ENCODE measurements around the gene POLR1A.
"Not testable (repeated sequence)": the region's sequence is repeated elsewhere in the genome, so short reads cannot be mapped to it uniquely, and the experiment has no call there.

POLR1A gene

DNA sequence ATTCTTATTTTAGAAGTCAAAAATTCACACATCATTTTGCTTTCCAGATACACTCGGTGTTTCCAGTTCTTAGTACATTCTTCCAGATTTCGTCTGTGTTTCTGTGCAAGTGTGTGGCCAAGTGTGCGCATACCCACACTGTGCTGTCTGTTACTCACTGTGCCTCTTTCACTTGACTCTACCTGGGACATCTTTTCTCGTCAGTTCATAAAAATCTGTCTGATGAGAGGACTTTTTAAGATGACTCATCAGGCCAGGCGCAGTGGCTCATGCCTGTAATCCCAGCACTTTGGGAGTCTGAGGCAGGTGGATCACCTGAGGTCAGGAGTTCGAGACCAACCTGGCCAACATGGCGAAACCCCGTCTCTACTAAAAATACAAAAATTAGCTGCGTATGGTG lies 113.6 kb downstream of the POLR1A start:
- not testable (repeated sequence) for H3K4me3 ChIP-seq (ENCODE audit: low read depth, low read length); DNase-seq (ENCODE audit: low read depth)

DNA sequence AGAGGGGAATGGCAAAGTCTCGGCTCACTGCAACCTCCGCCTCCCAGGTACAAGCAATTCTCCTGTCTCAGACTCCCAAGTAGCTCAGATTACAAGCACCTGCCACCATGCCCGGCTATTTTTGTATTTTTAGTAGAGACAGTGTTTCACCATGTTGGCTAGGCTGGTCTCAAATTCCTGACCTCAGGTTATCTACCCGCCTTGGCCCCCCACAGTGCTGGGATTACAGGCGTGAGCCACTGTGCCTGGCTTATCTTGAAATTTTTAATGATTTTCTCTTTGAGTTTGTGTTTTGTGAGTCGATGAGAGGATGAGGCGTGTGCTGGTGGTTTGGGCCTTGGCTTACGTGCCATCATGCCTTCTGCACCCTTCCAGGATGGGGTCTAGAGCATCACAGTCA lies 115.6 kb downstream of the POLR1A start:
- DNase-seq (ENCODE audit: low read depth) = no peak
- H3K4me3 ChIP-seq (ENCODE audit: low read depth, low read length) = no peak overlapping the region

DNA sequence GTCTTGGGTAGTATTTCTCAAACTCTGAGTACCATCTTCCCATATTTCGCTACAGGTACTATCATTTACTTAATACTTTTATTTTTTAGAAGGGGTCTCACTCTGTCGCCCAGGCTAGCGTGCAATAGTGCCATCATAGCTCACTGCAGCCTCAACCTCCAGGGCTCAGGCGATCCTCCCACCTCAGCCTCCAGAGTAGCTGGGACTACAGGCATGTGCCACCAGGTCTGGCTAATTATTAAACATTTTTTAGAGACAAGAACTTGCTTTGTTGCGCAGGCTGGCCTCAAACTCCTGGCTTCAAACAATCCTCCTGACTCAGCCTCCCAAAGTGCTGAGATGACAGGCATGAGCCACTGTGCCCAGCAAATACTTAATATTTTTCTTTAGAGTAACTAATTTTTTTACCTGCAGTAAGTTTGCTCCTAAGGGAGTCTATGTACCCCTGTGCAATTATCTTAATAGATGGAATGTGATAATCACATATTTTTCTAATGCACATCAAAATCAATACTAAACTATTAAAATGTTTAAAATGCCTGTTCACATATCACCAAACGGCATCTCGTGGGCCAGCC lies 116.3 kb downstream of the POLR1A start:
- no peak overlapping the region for H3K4me3 ChIP-seq (ENCODE audit: low read depth, low read length)
- no peak for DNase-seq (ENCODE audit: low read depth)

DNA sequence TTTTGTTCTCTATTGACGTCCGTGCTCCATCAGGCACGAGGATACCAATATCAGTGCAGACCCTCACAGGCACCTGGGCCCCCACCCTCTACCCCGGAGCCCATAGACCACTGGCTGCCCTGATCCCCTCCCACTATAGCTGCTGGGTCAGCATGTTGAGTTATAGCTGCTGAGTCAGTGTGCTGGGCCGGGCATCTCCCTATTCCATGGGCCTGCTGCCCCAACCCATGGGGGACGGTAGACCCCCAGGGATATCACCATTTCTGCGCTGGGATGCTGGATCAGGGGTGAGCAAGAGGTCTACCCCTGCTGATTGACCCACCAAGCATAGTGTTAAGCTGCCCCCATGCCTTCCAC lies 116.8 kb downstream of the POLR1A start:
- no peak overlapping the region for H3K4me3 ChIP-seq (ENCODE audit: low read depth, low read length)
- DNase-seq (ENCODE audit: low read depth) = no peak

DNA sequence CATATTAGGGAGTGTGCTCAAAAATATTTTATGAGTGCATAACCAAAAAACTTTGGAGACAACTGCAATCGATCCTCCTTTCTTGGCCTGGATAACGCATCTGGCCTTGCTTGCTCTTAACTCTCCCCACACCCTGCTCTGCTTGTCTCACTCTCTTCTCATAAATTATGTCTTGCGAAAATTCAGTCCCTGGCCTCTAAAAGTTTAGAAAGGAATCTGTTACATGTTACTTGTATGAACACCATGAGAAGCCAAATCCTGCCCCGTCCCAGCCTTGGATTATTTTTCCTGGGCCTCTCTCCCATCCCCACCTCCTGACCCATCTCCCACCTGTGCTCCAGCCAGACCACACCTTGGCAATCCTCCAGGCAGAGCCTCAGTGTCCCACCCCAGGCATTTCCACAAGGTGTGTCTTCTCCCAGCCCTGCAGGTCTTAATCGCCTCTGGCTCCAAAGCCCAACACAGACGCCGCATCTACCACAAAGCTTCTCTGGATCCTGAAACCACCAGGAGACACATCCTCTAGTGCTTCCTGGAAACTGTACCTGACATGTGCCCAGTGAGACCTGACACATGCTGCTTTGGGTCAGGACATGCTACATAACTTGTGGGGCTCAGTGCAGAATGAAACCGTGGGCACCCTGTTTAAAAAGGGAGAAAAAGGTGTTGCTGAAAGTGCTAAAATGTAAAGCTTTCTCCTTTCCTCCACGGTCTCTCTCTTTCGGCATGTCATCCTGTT lies 117.3 kb downstream of the POLR1A start:
- H3K4me3 ChIP-seq (ENCODE audit: low read depth, low read length) = no peak overlapping the region
- DNase-seq (ENCODE audit: low read depth) = no peak

DNA sequence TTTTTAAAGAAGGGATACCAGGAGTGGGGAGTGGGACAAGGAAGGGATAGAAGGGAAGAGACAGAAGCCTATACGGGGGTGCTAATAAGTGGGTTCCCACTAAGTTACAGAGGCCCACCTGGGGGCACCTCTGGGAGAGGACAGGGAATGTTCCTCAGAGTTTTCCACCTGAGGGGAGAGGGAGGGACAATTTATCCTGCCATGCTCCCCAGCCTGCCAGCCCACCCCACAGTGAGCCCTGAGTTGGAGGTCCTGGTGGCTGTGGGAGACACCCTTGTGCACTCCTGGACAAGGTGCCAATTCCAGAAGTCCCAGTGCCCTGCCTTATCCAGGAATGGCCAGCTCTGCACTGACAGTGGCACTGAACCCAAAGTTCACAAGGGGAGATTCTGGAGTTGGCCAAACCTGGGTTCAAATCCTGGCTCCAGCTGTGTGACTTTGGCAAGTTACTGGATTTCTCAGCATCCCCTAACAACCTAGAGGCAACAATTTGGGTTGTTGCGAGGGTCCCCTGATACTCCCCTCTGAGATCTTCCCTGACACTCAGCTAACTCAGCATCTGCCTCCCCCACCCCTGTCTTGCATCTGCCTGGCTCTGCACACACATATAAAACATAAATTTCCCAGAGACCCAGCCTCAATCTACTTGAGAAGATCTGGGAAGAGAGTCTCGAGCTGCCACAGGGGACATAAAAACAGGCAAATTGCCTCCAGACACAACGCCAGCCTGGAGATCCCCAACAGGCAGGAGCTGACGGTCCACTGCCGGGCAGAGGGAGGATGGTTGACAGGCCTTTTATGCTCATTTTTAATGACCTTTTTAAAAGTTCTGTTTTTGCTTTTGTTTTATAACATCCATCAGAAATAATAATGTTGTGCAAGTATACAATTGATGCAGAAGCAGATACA lies 118.2 kb downstream of the POLR1A start:
- no peak overlapping the region for H3K4me3 ChIP-seq (ENCODE audit: low read depth, low read length)
- DNase-seq (ENCODE audit: low read depth) = no peak

DNA sequence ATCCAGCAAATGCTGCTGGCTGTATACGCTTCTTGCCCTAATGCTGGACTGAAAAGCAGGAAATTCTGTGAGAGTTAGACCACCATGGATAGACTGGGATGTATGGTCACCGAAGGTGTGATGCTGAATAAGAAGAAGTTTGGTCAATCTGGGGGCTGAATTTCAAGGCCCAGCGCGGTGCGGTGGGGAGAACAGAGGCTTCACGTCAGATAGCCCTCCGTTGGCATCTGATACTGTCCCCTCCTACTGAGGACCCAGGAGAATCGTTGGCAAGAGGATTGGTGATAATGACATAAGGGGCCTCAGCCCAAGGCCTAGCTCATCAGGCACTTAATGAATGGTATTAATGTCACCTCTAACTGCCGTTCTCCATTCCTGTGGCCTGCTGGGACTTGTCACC lies 119.6 kb downstream of the POLR1A start:
- no peak for DNase-seq (ENCODE audit: low read depth)
- no peak overlapping the region for H3K4me3 ChIP-seq (ENCODE audit: low read depth, low read length)

DNA sequence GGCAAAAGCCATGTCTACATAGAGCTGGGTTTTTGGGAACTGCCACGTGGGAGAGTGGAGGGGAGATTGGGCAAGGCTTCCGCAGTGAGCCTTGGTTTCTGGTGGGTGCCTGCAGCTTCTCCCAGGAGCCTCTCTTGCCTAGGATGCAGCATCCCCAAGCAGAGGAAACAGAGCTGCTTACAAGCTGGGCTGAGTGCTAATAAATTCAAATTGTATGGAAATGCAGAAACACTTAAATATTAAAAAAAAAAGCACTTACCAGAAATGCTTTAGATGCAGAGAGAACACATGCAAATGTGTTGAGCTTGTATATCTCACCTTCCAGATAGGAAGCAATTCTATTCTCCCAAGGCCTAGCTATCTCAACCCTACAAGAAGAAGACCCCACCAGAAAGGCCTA lies 120.9 kb downstream of the POLR1A start:
- no peak for DNase-seq (ENCODE audit: low read depth)
- no peak overlapping the region for H3K4me3 ChIP-seq (ENCODE audit: low read depth, low read length)

DNA sequence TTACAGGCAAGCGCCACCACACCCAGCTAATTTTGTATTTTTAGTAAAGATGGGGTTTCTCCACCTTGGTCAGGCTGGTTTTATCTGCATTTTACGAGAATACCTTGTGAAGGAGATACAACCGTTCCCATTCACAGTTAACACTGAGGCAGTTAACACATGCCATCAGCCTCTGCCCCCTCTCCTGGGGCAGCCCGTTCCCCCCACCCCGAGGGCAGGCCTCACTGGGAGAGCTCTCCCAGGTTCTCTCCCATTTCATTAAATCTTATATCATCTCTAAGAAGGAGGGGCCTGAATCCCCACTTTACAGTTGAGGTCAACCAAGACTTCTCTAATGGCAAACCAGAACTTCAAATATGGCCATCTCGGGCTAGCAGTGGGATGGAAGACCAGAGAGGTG lies 121.9 kb downstream of the POLR1A start:
- DNase-seq (ENCODE audit: low read depth) = no peak
- H3K4me3 ChIP-seq (ENCODE audit: low read depth, low read length) = no peak overlapping the region

DNA sequence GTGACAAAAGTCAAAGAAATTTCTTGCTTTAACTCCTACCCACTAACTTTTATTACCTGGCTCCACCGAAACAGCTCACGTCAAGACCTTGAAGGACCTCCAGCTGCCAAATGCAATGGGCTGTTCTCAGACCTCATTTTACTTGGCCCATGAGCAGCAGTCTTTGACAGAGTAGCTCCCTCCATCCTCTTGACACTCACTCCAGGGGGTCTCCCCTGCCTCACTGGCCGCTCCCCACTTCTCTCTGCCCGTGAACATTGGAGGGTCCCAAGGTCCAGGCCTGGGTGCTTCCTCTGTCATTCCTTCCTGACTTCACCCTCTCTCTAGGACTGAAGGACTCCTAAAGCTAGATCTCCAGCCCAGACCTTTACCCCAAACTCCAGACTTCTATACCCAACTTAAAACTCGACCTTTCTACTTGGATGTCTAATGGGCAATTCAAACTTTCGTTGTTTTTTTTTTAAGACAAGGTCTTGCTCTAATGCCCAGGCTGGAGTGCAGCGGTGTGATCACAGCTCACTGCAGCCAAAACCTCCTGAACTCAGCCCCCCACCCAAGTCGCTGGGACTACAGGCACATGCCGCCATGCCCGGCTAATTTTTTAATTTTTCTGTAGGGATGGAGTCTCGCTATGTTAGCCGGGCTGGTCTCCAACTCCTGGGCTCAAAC lies 124.0 kb downstream of the POLR1A start:
- DNase-seq (ENCODE audit: low read depth) = no peak
- H3K4me3 ChIP-seq (ENCODE audit: low read depth, low read length) = no peak overlapping the region

DNA sequence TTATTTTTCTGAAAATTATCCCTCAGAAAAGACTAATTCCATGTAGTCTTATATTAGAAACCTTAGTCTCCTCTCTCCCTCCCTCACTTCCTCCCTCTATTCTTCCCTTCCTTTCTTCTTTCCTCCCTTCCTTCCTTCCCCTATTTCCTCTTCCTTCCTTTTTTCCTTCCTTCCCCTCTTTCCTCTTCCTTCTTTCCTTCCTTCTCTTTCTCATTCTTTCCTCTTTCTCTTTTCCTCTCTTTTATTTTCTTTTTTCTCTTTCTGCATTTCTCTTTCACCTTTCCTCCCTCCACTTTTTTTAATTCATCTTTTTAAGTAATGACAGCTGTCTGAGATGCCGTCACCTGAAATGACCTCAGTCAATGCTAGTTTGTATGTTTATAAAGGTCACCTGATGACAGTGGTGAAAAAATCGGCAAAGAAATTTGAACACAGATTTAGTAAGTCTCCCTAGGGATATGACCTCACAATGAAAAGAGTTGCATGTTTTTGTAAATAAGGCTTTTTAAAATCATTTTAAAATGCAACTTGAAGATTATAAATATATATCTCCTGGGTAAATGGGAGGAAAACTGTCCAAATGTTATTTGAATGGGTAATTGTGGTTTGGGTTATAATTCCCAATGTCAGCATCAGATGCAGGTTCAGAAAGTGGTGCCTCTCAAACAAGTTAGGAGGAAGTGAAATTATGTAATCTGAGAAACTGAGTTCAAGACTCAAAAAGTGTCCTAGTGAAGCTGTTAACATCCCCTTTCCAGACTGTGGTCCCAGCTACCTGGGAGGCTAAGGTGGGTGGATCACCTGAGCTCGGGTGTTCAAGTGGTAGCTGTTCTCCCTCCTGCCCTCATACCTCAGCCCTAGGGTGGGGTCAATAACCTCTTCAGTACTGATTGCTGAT lies 126.6 kb downstream of the POLR1A start:
- H3K4me3 ChIP-seq (ENCODE audit: low read depth, low read length) = no peak overlapping the region
- DNase-seq (ENCODE audit: low read depth) = no peak

DNA sequence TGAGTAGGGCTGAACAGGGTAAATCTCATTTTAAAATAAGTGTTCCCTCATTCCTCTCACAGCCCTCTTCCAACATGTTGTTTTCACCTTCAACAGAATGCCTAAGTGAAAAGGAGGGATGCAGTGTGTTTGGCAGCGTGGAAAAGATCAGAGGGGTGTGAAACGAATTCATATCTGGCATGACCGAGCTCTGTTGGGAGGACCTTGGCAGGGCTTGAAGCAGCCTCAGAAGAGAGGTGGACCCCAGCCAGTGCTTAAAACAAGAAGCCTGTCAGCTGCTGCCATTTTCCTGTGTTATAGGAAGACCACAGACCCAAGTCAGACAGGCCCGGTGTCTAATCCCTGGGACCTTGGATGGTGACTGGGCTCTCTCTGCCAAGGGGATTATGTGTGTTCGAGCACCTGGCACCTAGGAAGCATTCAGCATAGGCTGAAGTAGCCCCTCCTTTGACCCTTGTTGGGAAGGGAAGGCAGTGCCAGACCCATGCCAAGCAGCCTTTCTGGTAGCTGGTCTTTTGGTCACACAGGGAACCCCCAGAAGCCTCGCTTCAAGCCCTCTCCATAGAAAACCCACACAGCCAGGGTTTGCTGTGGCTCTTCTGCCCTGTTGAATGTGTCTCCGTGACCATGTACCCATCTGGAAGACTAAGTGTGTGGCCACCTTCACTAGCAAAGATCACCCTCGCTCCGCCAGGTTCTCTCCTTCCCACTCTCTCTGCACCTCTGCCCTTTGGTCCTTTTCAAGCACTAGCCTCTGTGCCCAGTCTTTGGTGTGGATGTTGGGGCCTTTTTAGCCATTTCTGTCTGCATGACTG lies 129.4 kb downstream of the POLR1A start:
- H3K4me3 ChIP-seq (ENCODE audit: low read depth, low read length) = no peak overlapping the region
- DNase-seq (ENCODE audit: low read depth) = no peak

DNA sequence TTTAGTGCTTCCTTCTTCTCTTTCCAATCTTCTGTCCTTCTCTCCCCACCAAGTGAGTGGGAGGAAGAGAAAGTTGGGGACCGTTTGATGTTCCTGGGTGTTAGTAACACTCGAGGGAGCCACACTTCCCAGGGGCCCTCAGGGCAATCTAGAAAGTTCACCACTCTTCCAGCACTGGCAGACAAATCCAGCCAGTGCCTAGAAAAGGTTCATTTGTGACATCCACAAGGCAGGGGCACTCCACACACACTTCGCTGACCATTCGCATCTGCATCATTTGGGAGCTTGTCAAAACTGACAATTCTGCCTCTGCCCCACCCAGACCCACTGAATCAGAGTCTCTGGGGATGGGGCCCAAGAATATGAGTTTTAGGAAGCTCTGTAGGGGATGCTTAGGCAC lies 130.1 kb downstream of the POLR1A start:
- no peak overlapping the region for H3K4me3 ChIP-seq (ENCODE audit: low read depth, low read length)
- no peak for DNase-seq (ENCODE audit: low read depth)

DNA sequence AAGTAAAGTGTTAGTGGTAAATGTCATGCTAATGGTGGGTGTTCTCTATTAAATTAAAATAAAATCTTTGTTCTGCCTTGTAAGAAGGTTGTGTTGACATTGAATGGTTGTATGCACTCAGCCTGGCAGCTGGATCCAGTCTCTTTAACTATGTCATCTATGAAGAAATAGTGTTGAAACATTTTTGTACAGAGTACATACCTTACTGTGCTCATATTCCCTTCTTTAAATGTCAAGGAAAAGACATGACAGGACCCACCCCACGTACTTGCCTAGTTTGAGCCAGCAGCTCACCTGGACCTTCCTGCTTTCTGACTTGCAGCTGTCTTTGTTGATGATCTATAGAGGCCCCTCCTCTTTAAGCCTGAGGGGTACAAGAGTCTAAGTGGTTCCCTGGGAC lies 131.3 kb downstream of the POLR1A start:
- H3K4me3 ChIP-seq (ENCODE audit: low read depth, low read length) = no peak overlapping the region
- DNase-seq (ENCODE audit: low read depth) = no peak

DNA sequence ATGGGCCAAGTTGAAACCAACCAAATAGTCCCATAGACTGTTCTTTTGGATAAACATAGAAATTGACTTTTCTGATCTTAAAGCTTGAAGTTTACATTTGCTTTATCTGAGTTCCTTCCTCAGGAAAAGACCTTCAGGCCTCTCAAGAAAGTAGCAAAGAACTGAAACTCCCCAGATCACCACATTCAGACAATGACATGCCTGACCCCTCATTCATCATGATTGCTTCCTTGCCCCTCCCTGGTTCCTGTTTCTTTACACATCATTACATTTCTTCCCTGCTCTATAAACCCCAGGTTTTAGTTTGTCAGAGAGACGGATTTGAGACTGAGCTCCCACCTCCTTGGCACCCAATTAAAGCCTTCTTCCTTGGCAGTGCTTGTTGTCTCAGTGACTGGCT lies 133.3 kb downstream of the POLR1A start:
- DNase-seq (ENCODE audit: low read depth) = no peak
- no peak overlapping the region for H3K4me3 ChIP-seq (ENCODE audit: low read depth, low read length)

DNA sequence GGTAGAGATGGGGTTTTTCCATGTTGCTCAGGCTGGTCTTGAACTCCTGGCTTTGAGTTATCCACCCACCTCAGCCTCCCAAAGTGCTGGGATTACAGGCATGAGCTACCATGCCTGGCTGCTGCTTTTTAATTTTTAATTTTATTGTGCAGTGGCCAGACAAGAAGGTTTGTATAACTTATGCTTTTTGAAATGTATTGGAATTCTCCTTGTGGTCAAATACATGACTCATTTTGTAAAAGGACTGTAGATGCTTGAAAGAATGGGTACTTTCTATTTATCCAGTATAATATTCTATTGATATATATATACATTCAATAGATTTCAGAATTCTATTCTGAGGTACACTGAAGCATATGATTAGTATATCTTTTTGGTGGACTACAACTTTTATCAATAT lies 134.3 kb downstream of the POLR1A start:
- H3K4me3 ChIP-seq (ENCODE audit: low read depth, low read length) = no peak overlapping the region
- DNase-seq (ENCODE audit: low read depth) = no peak

Measured in skeletal muscle cell (primary cell).